GM18519 (cell line): ENCODE measurements around the gene BTBD2.
"Not testable (repeated sequence)": the region's sequence is repeated elsewhere in the genome, so short reads cannot be mapped to it uniquely, and the experiment has no call there.

ENCODE experiments used
- ATAC-seq: cut with Tn5 transposase; IDR thresholded peaks from one replicate; pipeline ENCODE4 v1.9.1; 2021; ENCODE audit warnings: mild to moderate bottlenecking, moderate library complexity; ENCODE audit not compliant: unreplicated experiment, low FRiP score

BTBD2 gene

GRCh38 chr19:2016041-2016807 lies 710 bp upstream of the BTBD2 start:
- no peak for ATAC-seq

- ATAC-seq = no peak
Observed at GRCh38 chr19:2014731-2015607, 545 bp downstream of the BTBD2 start.

GRCh38 chr19:2014131-2014571 lies 1.4 kb downstream of the BTBD2 start:
- no peak for ATAC-seq

- no peak for ATAC-seq
Observed at GRCh38 chr19:2013683-2013961, 1.9 kb downstream of the BTBD2 start.

GRCh38 chr19:2012941-2013682 lies 2.4 kb downstream of the BTBD2 start:
- no peak for ATAC-seq

- ATAC-seq = no peak
Observed at GRCh38 chr19:2011169-2011568, 4.3 kb downstream of the BTBD2 start.

GRCh38 chr19:2010135-2010668 lies 5.3 kb downstream of the BTBD2 start:
- ATAC-seq = no peak

- ATAC-seq = no peak
Observed at GRCh38 chr19:2003874-2004273, 11.6 kb downstream of the BTBD2 start.

- no peak for ATAC-seq
Observed at GRCh38 chr19:1999856-2000515, 15.5 kb downstream of the BTBD2 start.

- ATAC-seq = no peak
Observed at GRCh38 chr19:1998712-1999708, 16.5 kb downstream of the BTBD2 start.

- no peak for ATAC-seq
Observed at GRCh38 chr19:1997353-1998233, 17.9 kb downstream of the BTBD2 start.

GRCh38 chr19:1992759-1993260 lies 22.7 kb downstream of the BTBD2 start:
- ATAC-seq = no peak

GRCh38 chr19:1991018-1991913 lies 24.2 kb downstream of the BTBD2 start:
- no peak for ATAC-seq

- no peak for ATAC-seq
Observed at GRCh38 chr19:1990230-1991017, 25.1 kb downstream of the BTBD2 start.

GRCh38 chr19:1989513-1990229 lies 25.8 kb downstream of the BTBD2 start:
- ATAC-seq = no peak

GRCh38 chr19:1988464-1988863 lies 27.1 kb downstream of the BTBD2 start:
- ATAC-seq = not testable (repeated sequence)
